ENCODE results near the gene LONRF3.
A peak's percentile ranks its signal among the peaks of the same experiment; 100 is the strongest.
"Not testable (repeated sequence)": the region's sequence is repeated elsewhere in the genome, so short reads cannot be mapped to it uniquely, and the experiment has no call there.

LONRF3 gene

GRCh38 chrX:119015407-119016237, 41.2 kb downstream of the LONRF3 start:
- no peak for TF ChIP-seq CTCF (IDR thresholded peaks at IDR 0.05; ENCODE audit: insufficient read depth, low read length, poor library complexity, severe bottlenecking)
- Histone ChIP-seq H3K4me3 (replicated peaks; ENCODE audit: low read depth, low read length) (no peak overlapping the region), H3K27me3 (replicated peaks; ENCODE audit: control insufficient read depth, insufficient read depth, low read length) (no peaks in the 10 kb centered on the region), H3K36me3 (ENCODE audit: control insufficient read depth, insufficient read depth, low read length) (no peaks in the 10 kb centered on the region)
- peak; percentile 51 for DNase-seq (ENCODE audit: extremely low read depth, insufficient read length)

GRCh38 chrX:119017077-119017476, 42.7 kb downstream of the LONRF3 start:
- Histone ChIP-seq H3K27me3 (replicated peaks; ENCODE audit: control insufficient read depth, insufficient read depth, low read length) (no peaks in the 10 kb centered on the region), H3K4me3 (replicated peaks; ENCODE audit: low read depth, low read length) (no peak overlapping the region), H3K36me3 (ENCODE audit: control insufficient read depth, insufficient read depth, low read length) (no peaks in the 10 kb centered on the region)
- TF ChIP-seq CTCF (IDR thresholded peaks at IDR 0.05; ENCODE audit: insufficient read depth, low read length, poor library complexity, severe bottlenecking) = no peak
- DNase-seq (ENCODE audit: extremely low read depth, insufficient read length) = no peak

GRCh38 chrX:119025900-119026299, 51.5 kb downstream of the LONRF3 start:
- no peaks in the 10 kb centered on the region for H3K36me3 ChIP-seq (ENCODE audit: control insufficient read depth, insufficient read depth, low read length)
- DNase-seq (ENCODE audit: extremely low read depth, insufficient read length) = no peak
- H3K4me3 ChIP-seq (replicated peaks; ENCODE audit: low read depth, low read length) = no peak overlapping the region
- no peak for TF ChIP-seq CTCF (IDR thresholded peaks at IDR 0.05; ENCODE audit: insufficient read depth, low read length, poor library complexity, severe bottlenecking)
- H3K27me3 ChIP-seq (replicated peaks; ENCODE audit: control insufficient read depth, insufficient read depth, low read length) = no peaks in the 10 kb centered on the region

GRCh38 chrX:119026344-119026743, 51.9 kb downstream of the LONRF3 start:
- DNase-seq (ENCODE audit: extremely low read depth, insufficient read length); H3K4me3 ChIP-seq (replicated peaks; ENCODE audit: low read depth, low read length); H3K27me3 ChIP-seq (replicated peaks; ENCODE audit: control insufficient read depth, insufficient read depth, low read length); H3K36me3 ChIP-seq (ENCODE audit: control insufficient read depth, insufficient read depth, low read length): not testable (repeated sequence)

- not testable (repeated sequence) for DNase-seq (ENCODE audit: extremely low read depth, insufficient read length); H3K36me3 ChIP-seq (ENCODE audit: control insufficient read depth, insufficient read depth, low read length); H3K27me3 ChIP-seq (replicated peaks; ENCODE audit: control insufficient read depth, insufficient read depth, low read length); H3K4me3 ChIP-seq (replicated peaks; ENCODE audit: low read depth, low read length)
These were observed 53.7 kb downstream of the LONRF3 start for GRCh38 chrX:119027960-119028732.

GRCh38 chrX:119028733-119029330, 54.4 kb downstream of the LONRF3 start:
- Histone ChIP-seq H3K27me3 (replicated peaks; ENCODE audit: control insufficient read depth, insufficient read depth, low read length) (no peaks in the 10 kb centered on the region), H3K4me3 (replicated peaks; ENCODE audit: low read depth, low read length) (no peak overlapping the region), H3K36me3 (ENCODE audit: control insufficient read depth, insufficient read depth, low read length) (no peaks in the 10 kb centered on the region)
- no peak for DNase-seq (ENCODE audit: extremely low read depth, insufficient read length)
- TF ChIP-seq CTCF (IDR thresholded peaks at IDR 0.05; ENCODE audit: insufficient read depth, low read length, poor library complexity, severe bottlenecking) = no peak

- DNase-seq (ENCODE audit: extremely low read depth, insufficient read length); H3K27me3 ChIP-seq (replicated peaks; ENCODE audit: control insufficient read depth, insufficient read depth, low read length); H3K36me3 ChIP-seq (ENCODE audit: control insufficient read depth, insufficient read depth, low read length); H3K4me3 ChIP-seq (replicated peaks; ENCODE audit: low read depth, low read length): not testable (repeated sequence)
These were observed 55.2 kb downstream of the LONRF3 start for GRCh38 chrX:119029656-119030055.
